Naive thymus-derived CD4-positive, alpha-beta T cell (primary cell): Measurements from ENCODE around the gene COMMD9. TPM values are rescaled to one million over a fixed set of nuclear protein-coding genes. Genes with fewer than 3 reads are reported as not detected.

Source experiments
- ATAC-seq: fragments of 150-1000 bp; cut with Tn5 transposase; 2 replicates; pipeline ENCODE4 v1.10.0; 2021; ENCODE audit warnings: mild to moderate bottlenecking, moderate library complexity
- CTCF ChIA-PET: fragments of 350-600 bp; sonication (Branson Sonifier 250); formaldehyde crosslinking; loops from one replicate; lab custom pipeline; 2021; ENCODE audit warnings: antibody characterized with exemption; lab: Charles Lee
- POLR2A ChIA-PET: fragments of 350-600 bp; sonication (Branson Sonifier 250); formaldehyde crosslinking; loops from one replicate; lab custom pipeline; 2021; ENCODE audit warnings: antibody characterized with exemption, inconsistent platforms; lab: Charles Lee
- DNase-seq, 9 donors: peaks; one replicate each; pipeline versions ENCODE4 v3.0.0 to v3.0.0-alpha.2; 2020 to 2022; ENCODE audit warnings: mixed read lengths in 1 of 9
- H3K27ac ChIP-seq: one replicate; pipeline ENCODE4 v1.7.0; 2013; ENCODE audit warnings: mild to moderate bottlenecking, low read depth, low read length, moderate library complexity
- H3K27me3 ChIP-seq, 2 donors: one replicate each; pipeline ENCODE4 v1.7.0; 2013; ENCODE audit warnings: low read length in 2 of 2, mild to moderate bottlenecking in 2 of 2, moderate library complexity in 2 of 2; ENCODE audit not compliant: control insufficient read depth in 2 of 2, insufficient read depth in 2 of 2
- H3K36me3 ChIP-seq, 3 experiments: 1 replicate in 2 of 3; 2 replicates in 1 of 3; pipeline ENCODE4 v1.7.0; 2013; ENCODE audit warnings: low read length in 3 of 3, mild to moderate bottlenecking in 3 of 3, moderate library complexity in 1 of 3; ENCODE audit not compliant: insufficient read depth in 3 of 3, control insufficient read depth in 2 of 3
- H3K4me1 ChIP-seq, 2 donors: one replicate each; pipeline ENCODE4 v1.7.0; 2013; ENCODE audit warnings: low read length in 2 of 2, mild to moderate bottlenecking in 2 of 2, moderate library complexity in 1 of 2; ENCODE audit not compliant: control insufficient read depth in 2 of 2, insufficient read depth in 2 of 2
- H3K4me3 ChIP-seq: 2 replicates; pipeline ENCODE4 v1.7.0; 2013; ENCODE audit warnings: mild to moderate bottlenecking, low read length
- H3K9me3 ChIP-seq, 3 experiments: 1 replicate in 2 of 3; 2 replicates in 1 of 3; pipeline ENCODE4 v1.7.0; 2013; ENCODE audit warnings: low read length in 3 of 3; ENCODE audit not compliant: control insufficient read depth in 2 of 3
- H3K27ac Mint-ChIP-seq, 9 donors: one replicate each; pipeline ENCODE4 v1.8.0; 2020 to 2022; ENCODE audit warnings: mixed read lengths in 9 of 9, mild to moderate bottlenecking in 8 of 9, moderate library complexity in 5 of 9, inconsistent platforms in 2 of 9
- H3K27me3 Mint-ChIP-seq, 5 donors: one replicate each; pipeline ENCODE4 v1.8.0; 2021 to 2022; ENCODE audit warnings: mixed read lengths in 5 of 5, mild to moderate bottlenecking in 1 of 5
- H3K36me3 Mint-ChIP-seq, 5 donors: one replicate each; pipeline ENCODE4 v1.8.0; 2020 to 2022; ENCODE audit warnings: mixed read lengths in 5 of 5, mild to moderate bottlenecking in 3 of 5, inconsistent platforms in 1 of 5
- H3K4me1 Mint-ChIP-seq, 7 donors: one replicate each; pipeline ENCODE4 v1.8.0; 2020 to 2022; ENCODE audit warnings: mixed read lengths in 7 of 7, mild to moderate bottlenecking in 3 of 7, inconsistent platforms in 1 of 7
- H3K4me3 Mint-ChIP-seq, 10 donors: one replicate each; pipeline ENCODE4 v1.8.0; 2020 to 2022; ENCODE audit warnings: mild to moderate bottlenecking in 10 of 10, mixed read lengths in 10 of 10, moderate library complexity in 6 of 10, inconsistent platforms in 2 of 10
- H3K9me3 Mint-ChIP-seq, 11 donors: one replicate each; pipeline ENCODE4 v1.8.0; 2020 to 2022; ENCODE audit warnings: mixed read lengths in 11 of 11, mild to moderate bottlenecking in 4 of 11, inconsistent platforms in 1 of 11, moderate library complexity in 1 of 11
- intact Hi-C, 2 donors: fragments of 100-400 bp; cut with micrococcal nuclease; formaldehyde crosslinking; loops; one replicate each; pipeline ENCODE4 v1.15.1; 2023
- polyA plus RNA-seq, 2 donors: library from polyadenylated mRNA; unstranded; fragments of 300-500 nt; fragmentation: Illumina TruSeq; gene quantifications; one replicate each; pipeline ENCODE4 v1.2.3, GENCODE V29; 2021
- total RNA-seq, 6 experiments: library from RNA in 5 of 6; stranded (reverse) in 5 of 6; gene quantifications; 1 replicate in 5 of 6; 2 replicates in 1 of 6; pipeline ENCODE4 v1.2.3 and lab custom pipeline; 2021 to 2026

The COMMD9 gene
- total and polyA plus RNA-seq, 7 experiments from 2014 or later = 42.6 to 86.1 (median 49.5) TPM

GRCh38 chr11:36271794-36272407 is 17.3 kb downstream of the COMMD9 start:
- DNase-seq (no peak), ATAC-seq (no peak)
- no peaks in the 10 kb centered on the region for H3K9me3 ChIP-seq
- H3K4me3 ChIP-seq = no peak overlapping the region
- H3K36me3 Mint-ChIP-seq = peaks cover 0 to 68% (median 48%) of the 10 kb centered on the region in 5 donors
- H3K27ac Mint-ChIP-seq = peak overlapping the region in 1 of 9 donors; percentile 46
- peaks cover 0 to 56% (median 6%) of the 10 kb centered on the region in 3 experiments for H3K36me3 ChIP-seq
- CTCF ChIA-PET = interaction anchor here (1.2 kb wide), 1 partner anchor 654 kb away, joined by 3 read pairs; the partner anchor contains the start of gene FJX1
- H3K4me3 Mint-ChIP-seq = no peak overlapping the region
- POLR2A ChIA-PET = no interaction called here
- H3K4me1 ChIP-seq = no peaks in the 10 kb centered on the region
- H3K27me3 ChIP-seq = no peaks in the 10 kb centered on the region
- intact Hi-C loops = no loop called here
- peaks cover 0 to 4% (median 0%) of the 10 kb centered on the region in 7 donors for H3K4me1 Mint-ChIP-seq
- H3K9me3 Mint-ChIP-seq = peaks cover 0 to 22% (median 7%) of the 10 kb centered on the region in 11 donors
- H3K27ac ChIP-seq = no peak overlapping the region
- no peaks in the 10 kb centered on the region for H3K27me3 Mint-ChIP-seq

GRCh38 chr11:36270701-36271100 is 18.5 kb downstream of the COMMD9 start:
- DNase-seq (no peak), ATAC-seq (no peak)
- peak overlapping the region in 2 of 9 donors; percentile 4 to 33 for H3K27ac Mint-ChIP-seq
- H3K9me3 Mint-ChIP-seq = peaks cover 0 to 22% (median 7%) of the 10 kb centered on the region in 11 donors
- Histone ChIP-seq H3K27ac (no peak overlapping the region), H3K4me1 (no peaks in the 10 kb centered on the region), H3K27me3 (no peaks in the 10 kb centered on the region), H3K36me3 (peaks cover 0 to 46% (median 6%) of the 10 kb centered on the region in 3 experiments), H3K4me3 (no peak overlapping the region), H3K9me3 (no peaks in the 10 kb centered on the region)
- intact Hi-C loops = no loop called here
- H3K27me3 Mint-ChIP-seq = no peaks in the 10 kb centered on the region
- H3K36me3 Mint-ChIP-seq = peaks cover 0 to 59% (median 45%) of the 10 kb centered on the region in 5 donors
- H3K4me1 Mint-ChIP-seq = peaks cover 0 to 4% (median 0%) of the 10 kb centered on the region in 7 donors
- POLR2A ChIA-PET = no interaction called here
- CTCF ChIA-PET = interaction anchor here (0.6 kb wide), 1 partner anchor 93 kb away, joined by 3 read pairs; no protein-coding TSS in a partner anchor
- no peak overlapping the region for H3K4me3 Mint-ChIP-seq

- peaks cover 0 to 15% (median 7%) of the 10 kb centered on the region in 11 donors for H3K9me3 Mint-ChIP-seq
- ATAC-seq (no peak), DNase-seq (no peak)
- no peaks in the 10 kb centered on the region for H3K27me3 ChIP-seq
- no peaks in the 10 kb centered on the region for H3K4me1 ChIP-seq
- peaks cover 0 to 7% (median 4%) of the 10 kb centered on the region in 5 donors for H3K27me3 Mint-ChIP-seq
- ChIA-PET POLR2A (no interaction called here), CTCF (interaction anchor here (0.6 to 1.3 kb wide), 2 partner anchors 641 to 653 kb away, joined by 3 to 8 read pairs; no protein-coding TSS in a partner anchor)
- H3K36me3 Mint-ChIP-seq = peaks cover 0 to 37% (median 36%) of the 10 kb centered on the region in 5 donors
- no peak overlapping the region for H3K4me3 ChIP-seq
- H3K36me3 ChIP-seq = peaks cover 0 to 24% (median 6%) of the 10 kb centered on the region in 3 experiments
- no peak overlapping the region for H3K27ac Mint-ChIP-seq
- no peaks in the 10 kb centered on the region for H3K9me3 ChIP-seq
- intact Hi-C loops = loop anchor here in 1 of 2 donors (5.0 kb wide), 3 partner anchors 226 to 781 kb away; no protein-coding TSS in a partner anchor
- peaks cover 0 to 4% (median 0%) of the 10 kb centered on the region in 7 donors for H3K4me1 Mint-ChIP-seq
- no peak overlapping the region for H3K4me3 Mint-ChIP-seq
- H3K27ac ChIP-seq = no peak overlapping the region
Observed at GRCh38 chr11:36268337-36268985, 20.8 kb downstream of the COMMD9 start.

GRCh38 chr11:36266767-36267166 is 22.5 kb downstream of the COMMD9 start:
- POLR2A ChIA-PET = no interaction called here
- H3K27me3 ChIP-seq = no peaks in the 10 kb centered on the region
- Mint-ChIP-seq H3K36me3 (peaks cover 0 to 21% (median 20%) of the 10 kb centered on the region in 5 donors), H3K4me1 (peaks cover 0 to 2% (median 0%) of the 10 kb centered on the region in 7 donors), H3K27me3 (peaks cover 0 to 14% (median 7%) of the 10 kb centered on the region in 5 donors), H3K9me3 (peaks cover 0 to under 1% (median 0%) of the 10 kb centered on the region in 11 donors), H3K4me3 (no peak overlapping the region), H3K27ac (no peak overlapping the region)
- H3K27ac ChIP-seq = no peak overlapping the region
- peaks cover 0 to 7% (median 0%) of the 10 kb centered on the region in 3 experiments for H3K36me3 ChIP-seq
- intact Hi-C loops = loop anchor here (1.0 to 5.0 kb wide), 6 partner anchors 224 to 779 kb away; no protein-coding TSS in a partner anchor
- ATAC-seq (no peak), DNase-seq (no peak)
- CTCF ChIA-PET = interaction anchor here (0.7 to 2.0 kb wide), 7 partner anchors 13 to 782 kb away, joined by 3 to 9 read pairs (median 4); partner anchors contain the start of gene FJX1
- H3K4me1 ChIP-seq = no peaks in the 10 kb centered on the region
- H3K4me3 ChIP-seq = no peak overlapping the region
- H3K9me3 ChIP-seq = no peaks in the 10 kb centered on the region

- H3K4me3 Mint-ChIP-seq = no peak overlapping the region
- Histone ChIP-seq H3K36me3 (peaks cover 0 to 3% (median 0%) of the 10 kb centered on the region in 3 experiments), H3K27me3 (no peaks in the 10 kb centered on the region), H3K4me1 (no peaks in the 10 kb centered on the region), H3K4me3 (no peak overlapping the region), H3K9me3 (no peaks in the 10 kb centered on the region), H3K27ac (no peak overlapping the region)
- H3K27me3 Mint-ChIP-seq = peaks cover 0 to 20% (median 13%) of the 10 kb centered on the region in 5 donors
- no peaks in the 10 kb centered on the region for H3K9me3 Mint-ChIP-seq
- H3K36me3 Mint-ChIP-seq = peaks cover 0 to 14% (median 12%) of the 10 kb centered on the region in 5 donors
- DNase-seq = peak; percentile 14 to 58 (median 35)
- CTCF ChIA-PET = interaction anchor here (0.7 to 2.0 kb wide), 9 partner anchors 12 to 781 kb away, joined by 3 to 9 read pairs (median 4); partner anchors contain the start of gene FJX1
- H3K4me1 Mint-ChIP-seq = no peaks in the 10 kb centered on the region
- H3K27ac Mint-ChIP-seq = no peak overlapping the region
- peak; percentile 68 for ATAC-seq
- POLR2A ChIA-PET = no interaction called here
- intact Hi-C loops = loop anchor here (1.0 to 5.0 kb wide), 6 partner anchors 224 to 779 kb away; no protein-coding TSS in a partner anchor
Observed at GRCh38 chr11:36265793-36266628, 23.2 kb downstream of the COMMD9 start.

GRCh38 chr11:36264973-36265344 is 24.3 kb downstream of the COMMD9 start:
- POLR2A ChIA-PET = no interaction called here
- H3K4me3 ChIP-seq = no peak overlapping the region
- Mint-ChIP-seq H3K27me3 (peaks cover 5 to 28% (median 13%) of the 10 kb centered on the region in 5 donors), H3K36me3 (peaks cover 0 to 4% (median 4%) of the 10 kb centered on the region in 5 donors), H3K9me3 (no peaks in the 10 kb centered on the region), H3K27ac (no peak overlapping the region), H3K4me1 (no peaks in the 10 kb centered on the region), H3K4me3 (no peak overlapping the region)
- no peaks in the 10 kb centered on the region for H3K9me3 ChIP-seq
- H3K36me3 ChIP-seq = no peaks in the 10 kb centered on the region
- DNase-seq (no peak), ATAC-seq (no peak)
- intact Hi-C loops = loop anchor here in 1 of 2 donors (5.0 kb wide), 3 partner anchors 223 to 778 kb away; no protein-coding TSS in a partner anchor
- no peak overlapping the region for H3K27ac ChIP-seq
- H3K27me3 ChIP-seq = no peaks in the 10 kb centered on the region
- no peaks in the 10 kb centered on the region for H3K4me1 ChIP-seq
- CTCF ChIA-PET = interaction anchor here (0.8 to 2.0 kb wide), 2 partner anchors 16 to 646 kb away, joined by 4 to 8 read pairs; no protein-coding TSS in a partner anchor
